Hematopoietic multipotent progenitor cell treated with erythropoietin and hydrocortisone succinate and interleukin-3 and kit ligand, for 4 days (in vitro differentiated cells): ENCODE results near the gene SNX9.
"Not testable (repeated sequence)": the region's sequence is repeated elsewhere in the genome, so short reads cannot be mapped to it uniquely, and the experiment has no call there.

ENCODE experiments used
- DNase-seq: peaks from one replicate; pipeline ENCODE4 v3.0.0-alpha.2; 2015

SNX9 gene

DNA sequence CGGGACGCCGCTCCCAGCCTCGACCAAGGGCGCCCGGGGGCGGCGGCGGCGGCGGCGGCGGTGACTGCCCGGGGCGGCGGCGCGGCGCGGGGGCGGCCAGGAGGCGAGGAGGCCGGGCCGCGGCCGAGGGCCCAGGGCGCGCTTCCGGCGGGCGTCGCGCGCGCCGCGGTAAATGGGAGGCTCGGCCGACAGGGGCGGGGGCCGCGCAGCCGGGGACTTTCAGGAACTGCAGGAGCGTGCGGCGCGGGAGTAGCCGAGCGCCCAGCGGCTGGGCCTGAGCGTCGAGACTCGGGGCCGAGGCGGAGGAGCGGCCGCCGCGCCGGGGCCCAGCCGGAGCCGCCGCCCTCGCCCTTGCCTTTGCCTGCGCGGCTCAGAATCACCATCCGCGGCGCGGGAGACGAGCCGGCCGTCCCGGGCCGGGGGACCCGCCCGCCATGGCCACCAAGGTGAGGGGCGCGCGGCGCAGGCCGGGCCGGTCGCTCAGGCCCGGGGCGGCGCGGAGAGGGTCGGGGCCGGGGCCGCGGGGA lies at the start of gene SNX9:
TSS of gene SNX9 (plus strand) at position 246 of the 527 bp plus-strand sequence. CDS start at position 435, 189 bp downstream.
- peak; percentile 90 for DNase-seq

DNA sequence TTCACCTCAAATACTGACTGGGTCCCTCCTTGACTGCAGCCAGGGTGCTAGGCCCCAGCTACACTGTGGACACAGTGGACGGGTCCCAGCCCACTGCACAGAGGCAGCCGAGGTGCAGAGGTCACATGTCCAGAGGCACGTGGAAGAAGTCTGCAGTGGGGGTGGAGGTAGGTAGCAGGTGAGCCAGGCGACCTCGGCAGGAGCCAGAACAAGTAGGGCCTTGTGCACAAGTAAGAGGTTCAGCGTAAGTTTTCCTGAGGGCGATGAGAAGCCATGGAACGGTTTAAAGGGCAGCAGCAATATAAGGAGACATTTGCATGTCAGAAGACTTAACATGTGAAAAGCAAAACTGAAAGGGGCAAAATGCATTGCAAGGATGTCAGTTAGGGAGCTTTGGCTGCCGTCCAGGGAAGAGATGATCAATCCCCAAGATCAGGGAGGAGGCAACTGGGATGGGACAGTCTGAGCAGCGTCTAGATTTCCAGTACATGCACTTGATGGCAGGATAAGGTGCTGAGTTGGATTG lies 49.7 kb upstream of the SNX9 start:
- DNase-seq = no peak

DNA sequence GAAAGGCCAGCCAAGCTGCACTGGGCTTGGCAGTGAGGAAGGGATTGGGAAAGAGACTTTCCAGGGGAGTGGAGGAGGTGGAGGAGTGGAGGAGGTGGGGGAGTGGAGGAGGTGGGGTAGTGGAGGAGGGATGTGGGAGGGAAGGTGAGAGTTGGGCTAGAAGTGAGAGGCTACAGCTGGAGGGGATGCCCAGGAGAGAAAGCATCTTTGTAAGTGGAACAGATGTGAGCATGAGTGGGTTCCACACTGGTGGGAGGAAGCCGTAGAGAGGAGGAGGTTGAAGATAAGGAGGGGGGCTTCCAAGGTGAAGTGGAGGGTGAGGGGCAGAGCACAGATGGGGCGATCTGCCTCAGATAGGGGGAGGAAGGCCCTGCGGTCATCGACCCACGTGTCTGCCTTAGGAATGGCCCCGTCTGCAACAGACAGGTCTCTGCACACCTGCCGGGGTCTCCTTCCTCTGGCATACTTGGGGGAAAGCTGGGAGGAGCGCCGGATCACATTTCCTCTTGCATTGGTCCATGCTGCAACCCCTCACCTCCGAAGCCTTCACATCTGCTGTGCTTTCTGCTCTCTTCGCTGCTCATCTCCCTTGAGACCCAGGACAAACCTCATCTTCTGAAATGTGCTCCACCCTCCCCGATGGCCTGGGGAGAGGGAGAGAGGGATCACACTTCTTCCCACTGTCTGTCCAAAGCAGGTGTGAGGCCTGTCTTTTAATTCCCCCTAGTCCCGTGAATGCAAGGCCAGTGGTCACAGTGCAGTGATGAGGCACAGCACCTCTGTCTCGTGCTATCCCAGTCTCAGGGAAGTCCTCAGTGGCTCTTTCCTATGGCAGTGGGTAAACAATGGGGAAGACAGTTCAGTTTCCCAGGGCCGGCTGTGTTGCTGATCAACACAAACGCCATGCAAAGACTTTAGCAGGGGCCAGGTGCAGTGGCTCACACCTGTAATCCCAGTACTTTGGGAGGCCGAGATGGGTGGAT lies 48.6 kb upstream of the SNX9 start:
- peak; percentile 34 for DNase-seq

DNA sequence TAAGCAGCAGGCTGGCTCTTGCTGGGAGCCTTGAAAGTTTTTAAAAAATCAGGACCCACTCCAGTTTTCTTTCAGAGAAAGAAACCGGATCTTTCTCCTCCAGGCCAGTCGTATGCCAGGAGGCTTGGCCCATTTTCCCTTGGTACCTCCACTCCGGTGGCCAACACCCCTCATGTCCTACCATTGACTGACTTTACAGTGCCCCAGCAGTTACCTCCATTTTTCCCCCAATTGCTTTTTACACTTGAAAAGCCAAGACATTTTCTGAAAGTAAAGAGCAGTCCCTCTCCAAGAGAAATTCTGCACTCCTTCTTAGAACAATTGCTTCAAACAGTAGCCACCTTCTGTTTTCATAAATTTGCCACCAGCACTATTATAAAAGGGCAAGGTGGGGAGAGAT lies 47.7 kb upstream of the SNX9 start:
- DNase-seq = no peak

DNA sequence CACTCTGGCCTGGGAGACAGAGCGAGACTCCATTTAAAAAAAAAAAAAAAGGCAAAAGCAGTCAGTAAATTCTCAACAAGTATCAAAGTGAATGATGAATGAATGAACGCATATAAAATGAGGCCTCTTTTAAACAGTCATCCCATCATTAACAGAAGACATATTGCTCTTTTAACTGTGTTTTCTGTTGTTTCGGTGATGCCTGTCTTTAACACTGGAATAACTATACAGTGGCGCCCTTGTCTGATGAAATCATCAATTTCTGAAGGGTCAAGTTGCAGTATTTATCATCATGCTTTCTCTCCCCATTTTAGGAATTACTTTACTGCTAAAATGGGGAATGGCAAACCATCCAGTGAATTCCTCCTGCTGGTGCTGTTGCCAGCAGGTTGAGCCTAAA lies 45.7 kb upstream of the SNX9 start:
- no peak for DNase-seq

DNA sequence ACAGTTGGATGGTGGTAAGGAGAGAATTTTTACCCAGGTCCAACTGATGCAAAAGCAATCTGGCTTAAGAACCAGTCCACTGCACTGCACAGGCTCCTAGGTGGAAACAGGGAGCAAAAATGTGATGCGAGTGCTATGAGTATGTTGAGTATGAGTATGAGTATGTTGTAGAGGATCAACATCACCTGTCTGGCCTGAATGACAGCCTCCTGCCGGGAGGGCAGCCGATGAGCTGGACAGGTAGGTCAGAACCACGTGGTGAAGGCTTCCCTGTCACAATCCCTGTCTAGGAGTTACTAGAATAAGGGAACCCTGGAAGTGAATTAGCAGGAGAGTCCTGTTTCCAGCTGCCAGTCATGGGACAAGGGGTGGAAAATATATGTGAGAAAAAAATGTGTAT lies 44.3 kb upstream of the SNX9 start:
- no peak for DNase-seq

DNA sequence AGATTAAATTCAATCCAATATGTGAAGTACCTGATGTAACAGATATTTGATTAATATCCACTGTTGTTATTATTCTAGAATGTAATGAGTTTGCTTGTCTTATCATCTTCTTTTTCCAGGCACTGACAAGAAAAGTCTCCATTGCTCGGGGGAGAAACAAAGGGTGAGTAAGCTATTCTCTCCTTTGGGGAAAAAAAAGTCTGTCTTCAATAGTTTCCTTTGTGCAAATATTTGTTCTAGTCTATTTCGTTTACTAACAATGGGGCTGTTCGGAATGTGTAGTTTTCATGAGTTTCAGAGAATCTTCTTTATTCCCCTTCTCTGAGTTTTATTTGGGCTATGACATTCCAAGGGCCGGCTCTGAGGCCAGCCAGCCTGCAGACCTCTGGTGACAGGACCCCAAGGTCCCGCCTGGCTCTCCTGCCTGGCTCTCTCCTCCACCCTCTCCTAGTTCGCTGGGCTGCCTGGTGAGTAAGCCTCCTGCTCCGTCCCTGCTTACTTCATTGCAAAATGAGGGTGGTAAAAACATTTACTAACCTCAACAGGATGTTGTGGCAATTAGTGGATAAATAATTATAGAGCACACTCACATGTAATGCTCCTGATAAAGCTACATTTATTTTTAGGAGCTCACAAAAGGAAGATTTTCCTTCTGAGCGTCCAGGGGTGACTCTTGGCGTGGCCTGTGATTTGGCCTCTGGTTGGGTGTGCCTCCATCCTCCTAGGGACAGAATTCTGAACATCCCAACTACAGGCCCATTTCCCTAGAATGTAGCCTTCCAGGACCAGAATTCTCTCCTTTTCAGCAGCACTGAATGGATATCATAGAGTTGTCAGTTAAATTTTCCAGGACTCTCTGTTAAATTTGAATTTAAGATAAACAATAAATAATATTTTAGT lies 43.1 kb upstream of the SNX9 start:
- peak; percentile 12 for DNase-seq

DNA sequence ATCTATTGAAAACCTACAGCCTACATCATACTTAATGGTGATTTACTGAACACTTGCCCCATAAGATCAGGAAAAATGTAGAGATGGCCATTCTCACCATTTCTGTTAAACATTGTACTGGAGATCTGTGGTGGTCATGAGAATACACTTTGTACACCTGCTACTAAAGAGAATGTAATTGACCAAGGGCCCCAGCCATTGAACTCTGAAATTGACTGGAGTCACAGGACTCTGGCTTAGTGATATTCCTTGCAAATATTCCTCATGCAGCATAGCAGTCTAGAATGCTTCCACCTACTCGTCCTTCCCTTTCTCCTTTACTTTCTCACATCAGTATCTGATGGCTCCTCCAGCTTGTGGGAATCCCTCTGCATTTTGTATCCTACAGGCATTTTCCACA lies 37.4 kb upstream of the SNX9 start:
- no peak for DNase-seq

DNA sequence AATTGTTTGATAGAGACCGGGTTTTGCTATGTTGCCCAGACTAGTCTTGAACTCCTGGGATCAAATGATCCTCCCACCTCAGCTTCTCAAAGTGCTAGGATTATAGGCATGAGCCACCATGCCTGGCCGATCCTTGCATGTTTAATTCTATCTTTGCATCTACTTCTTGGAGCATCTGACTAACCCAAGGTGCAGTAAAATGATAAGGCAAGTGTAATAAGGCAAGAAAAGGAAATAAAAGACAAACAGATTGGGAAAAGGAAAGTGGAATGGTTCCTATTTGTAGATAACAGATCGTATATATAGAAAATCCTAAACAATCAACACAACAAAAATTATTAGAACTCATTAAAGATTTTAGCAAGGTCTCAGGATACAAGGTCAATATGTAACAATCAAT lies 36.8 kb upstream of the SNX9 start:
- DNase-seq = no peak

DNA sequence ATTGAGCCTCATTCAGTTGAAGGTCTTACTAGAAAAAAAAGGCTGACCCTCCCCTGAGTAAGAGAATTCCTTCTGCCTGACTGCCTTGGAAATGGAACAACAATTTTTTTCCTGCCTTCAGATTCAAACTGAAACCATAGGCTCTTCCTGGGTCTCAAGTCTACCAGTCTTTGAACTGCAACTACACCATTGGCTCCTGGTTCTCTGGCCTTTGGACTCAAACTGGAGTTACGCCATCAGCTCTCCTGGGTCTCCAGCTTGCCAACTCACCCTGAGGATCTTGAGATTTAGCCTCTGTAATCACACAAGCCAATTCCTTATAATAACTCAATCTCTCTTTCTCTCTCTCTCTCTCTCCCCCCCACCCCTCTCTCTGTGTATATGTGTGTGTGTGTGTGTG lies 36.0 kb upstream of the SNX9 start:
- DNase-seq = no peak

DNA sequence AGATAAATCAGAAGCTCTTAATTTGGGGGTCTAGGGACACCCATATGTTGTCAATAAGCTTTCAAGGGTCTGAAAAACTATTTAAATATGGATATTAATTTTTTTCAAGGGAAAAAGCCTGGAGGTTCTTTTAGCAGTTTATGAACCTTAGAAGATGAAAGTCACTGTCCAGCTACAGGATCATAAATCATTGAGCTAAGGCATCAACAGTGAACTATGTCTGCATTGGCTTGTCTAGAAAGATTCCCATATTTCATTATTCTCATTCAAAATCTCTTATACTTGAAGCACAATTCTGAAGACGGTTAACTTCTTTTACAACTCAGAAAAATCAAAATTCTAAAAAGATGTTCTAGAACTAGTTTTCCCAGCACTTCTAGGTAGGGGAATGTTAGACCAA lies 34.9 kb upstream of the SNX9 start:
- no peak for DNase-seq

DNA sequence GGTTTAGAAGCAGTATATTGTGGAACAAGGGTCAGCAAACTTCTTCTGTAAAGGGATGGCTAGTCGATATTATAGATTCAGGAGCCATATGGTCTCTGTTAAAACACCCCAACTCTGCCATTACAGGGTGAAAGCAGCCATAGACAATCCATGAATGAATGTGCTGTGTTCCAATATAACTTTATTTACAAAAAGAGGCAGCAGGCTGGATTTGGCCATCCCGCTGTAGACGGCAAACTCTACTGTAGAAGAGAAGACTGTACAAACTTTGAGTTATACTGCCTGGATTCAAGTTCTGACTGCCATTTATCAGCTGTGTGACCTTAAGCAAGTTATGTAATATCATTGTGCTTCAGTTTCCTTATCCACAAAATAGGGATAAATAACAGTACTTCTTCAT lies 33.7 kb upstream of the SNX9 start:
- DNase-seq = no peak

DNA sequence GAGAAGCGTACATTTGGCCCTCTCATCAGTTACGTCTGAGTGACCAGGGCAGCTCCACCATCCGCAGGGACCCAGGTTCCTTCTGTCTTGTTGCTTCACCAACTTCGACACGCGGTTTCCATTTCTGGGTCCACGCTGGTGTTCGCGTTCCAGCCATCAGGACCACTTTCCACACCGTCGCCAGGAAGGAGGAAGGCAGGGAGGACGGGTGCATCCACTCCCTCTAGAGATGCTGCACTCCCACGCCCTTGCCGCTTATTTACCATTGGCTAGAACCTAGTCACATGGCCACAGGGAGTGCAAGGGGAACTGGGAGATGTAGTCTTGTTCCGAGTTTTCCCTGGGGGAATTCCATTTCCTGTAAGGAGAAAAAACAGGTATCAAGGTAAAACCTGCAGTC lies 33.2 kb upstream of the SNX9 start:
- no peak for DNase-seq

DNA sequence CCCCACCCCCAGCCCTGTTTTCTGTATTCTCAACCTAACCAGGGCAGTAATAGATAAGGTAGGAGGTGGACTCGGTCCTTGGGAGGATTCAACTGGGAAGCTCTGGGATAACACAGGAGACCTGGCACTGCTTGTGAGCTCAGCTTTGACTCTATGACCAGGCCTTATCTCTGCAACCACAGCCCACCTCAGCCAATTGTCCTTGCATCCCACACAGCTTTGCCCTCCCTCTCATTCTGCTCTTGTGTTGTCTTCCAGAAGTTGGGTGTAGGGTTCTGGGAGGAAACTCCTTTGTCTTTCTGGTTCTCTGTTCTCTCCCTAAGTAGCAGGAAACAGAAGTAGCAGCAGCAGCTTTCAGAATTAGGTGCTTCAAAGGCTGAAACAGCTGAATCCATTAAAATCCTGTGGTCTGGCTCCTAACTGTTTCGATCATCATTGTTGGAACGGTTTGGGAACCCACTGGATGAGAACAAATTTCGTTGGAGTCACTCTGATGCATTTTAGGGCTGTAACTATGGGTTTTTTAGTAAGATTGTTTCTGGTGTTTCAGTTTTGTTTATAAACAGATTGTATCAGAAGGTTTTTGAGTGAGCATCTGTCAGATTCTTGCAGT lies 32.4 kb upstream of the SNX9 start:
- no peak for DNase-seq

DNA sequence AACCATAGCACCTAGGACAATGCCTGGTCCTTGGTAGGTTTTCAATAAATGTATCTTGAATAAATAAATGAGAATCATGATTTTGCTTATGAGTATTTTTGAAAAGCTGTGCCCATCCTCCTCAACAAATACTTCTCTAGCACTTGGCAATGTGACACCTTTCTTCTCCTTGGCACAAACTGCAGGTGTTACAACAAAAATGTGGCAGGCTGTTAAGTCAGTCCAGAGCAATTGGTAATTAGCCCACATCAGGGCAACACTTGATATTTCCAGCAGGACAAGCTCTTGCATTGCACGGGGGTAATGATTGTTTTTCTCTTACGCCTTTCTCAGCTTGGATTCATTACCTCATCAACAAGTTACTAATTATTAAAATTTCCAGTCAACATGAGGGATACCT lies 31.6 kb upstream of the SNX9 start:
- no peak for DNase-seq

DNA sequence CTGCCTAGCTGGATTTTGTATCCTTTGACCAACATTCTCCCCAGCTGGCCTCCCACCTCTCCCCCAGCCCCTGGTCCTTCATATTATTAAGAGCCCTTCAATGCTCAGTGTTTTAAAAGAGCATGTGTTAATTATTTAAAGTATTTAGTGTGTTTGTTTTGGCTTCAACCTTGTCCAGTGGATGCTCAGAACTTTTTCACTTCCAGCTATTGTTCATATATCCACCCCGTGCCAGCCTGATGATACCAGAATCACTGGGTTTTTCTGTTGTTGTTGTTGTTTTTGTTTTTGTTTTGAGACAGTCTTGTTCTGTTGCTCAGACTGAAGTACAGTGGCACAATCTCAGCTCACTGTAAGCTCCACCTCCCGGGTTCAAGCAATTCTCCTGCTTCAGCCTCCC lies 30.4 kb upstream of the SNX9 start:
- DNase-seq = no peak

DNA sequence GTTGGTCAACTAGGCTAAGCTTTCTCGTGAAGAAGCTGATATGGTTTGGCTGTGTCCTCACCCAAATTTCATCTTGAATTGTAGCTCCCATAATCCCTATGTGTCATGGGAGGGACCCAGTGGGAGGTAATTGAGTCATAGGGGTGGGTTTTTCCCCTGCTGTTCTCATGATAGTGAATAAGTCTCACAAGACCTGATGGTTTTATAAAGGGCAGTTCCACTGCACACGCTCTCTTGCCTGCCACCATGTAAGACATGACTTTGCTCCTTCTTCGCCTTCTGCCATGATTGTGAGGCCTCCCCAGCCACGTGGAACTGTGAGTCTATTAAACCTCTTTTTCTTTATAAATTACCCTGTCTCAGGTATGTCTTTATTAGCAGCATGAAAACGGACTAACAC lies 29.0 kb upstream of the SNX9 start:
- not testable (repeated sequence) for DNase-seq

DNA sequence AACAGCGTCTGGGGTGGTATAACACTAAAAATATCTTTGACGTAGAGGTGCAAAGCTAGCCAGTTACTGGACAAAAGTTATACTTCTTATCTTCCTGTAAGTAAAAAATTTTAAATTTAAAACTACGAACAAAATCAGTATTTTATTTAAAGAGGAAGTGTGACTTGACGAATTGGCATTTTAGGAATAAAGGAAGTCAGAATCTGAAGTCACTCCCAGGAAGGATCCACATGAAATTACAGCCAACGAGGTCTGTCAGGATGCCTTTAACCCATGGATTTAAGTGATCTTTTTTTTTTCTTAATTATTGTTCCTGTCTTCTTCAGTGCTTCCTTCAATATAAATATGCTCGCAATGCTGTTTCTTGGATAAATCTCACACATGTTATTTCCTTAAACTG lies 27.2 kb upstream of the SNX9 start:
- DNase-seq = no peak

DNA sequence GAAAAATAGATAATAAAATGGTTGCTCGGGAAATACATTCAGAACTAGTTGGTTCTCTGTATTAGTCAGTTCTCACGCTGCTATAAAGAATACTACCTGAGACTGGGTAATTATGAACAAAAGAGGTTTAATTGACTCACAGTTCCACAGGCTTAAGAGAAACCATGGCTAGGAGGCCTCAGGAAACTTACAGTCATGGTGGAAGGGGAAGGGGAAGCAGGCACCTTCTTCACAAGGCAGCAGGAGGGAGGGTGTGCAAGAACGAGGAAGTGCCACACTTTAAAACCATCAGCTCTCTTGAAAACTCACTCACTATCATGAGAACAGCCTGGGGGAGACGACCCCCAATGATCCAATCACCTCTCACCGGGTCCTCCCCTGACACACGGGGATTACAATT lies 24.2 kb upstream of the SNX9 start:
- no peak for DNase-seq

DNA sequence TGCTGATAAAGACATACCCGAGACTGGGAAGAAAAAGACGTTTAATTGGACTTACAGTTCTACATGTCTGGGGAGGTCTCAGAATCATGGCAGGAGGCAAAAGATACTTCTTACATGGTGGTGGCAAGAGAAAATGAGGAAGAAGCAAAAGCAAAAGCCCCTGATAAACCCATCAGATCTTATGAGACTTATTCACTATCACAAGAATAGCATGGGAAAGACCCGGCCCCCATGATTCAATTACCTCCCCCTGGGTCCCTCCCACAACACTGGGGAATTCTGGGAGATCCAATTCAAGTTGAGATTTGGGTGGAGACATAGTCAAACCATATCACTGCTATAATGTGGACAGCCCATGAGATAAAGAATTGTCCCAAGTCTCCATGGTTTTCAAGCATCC lies 23.5 kb upstream of the SNX9 start:
- not testable (repeated sequence) for DNase-seq

DNA sequence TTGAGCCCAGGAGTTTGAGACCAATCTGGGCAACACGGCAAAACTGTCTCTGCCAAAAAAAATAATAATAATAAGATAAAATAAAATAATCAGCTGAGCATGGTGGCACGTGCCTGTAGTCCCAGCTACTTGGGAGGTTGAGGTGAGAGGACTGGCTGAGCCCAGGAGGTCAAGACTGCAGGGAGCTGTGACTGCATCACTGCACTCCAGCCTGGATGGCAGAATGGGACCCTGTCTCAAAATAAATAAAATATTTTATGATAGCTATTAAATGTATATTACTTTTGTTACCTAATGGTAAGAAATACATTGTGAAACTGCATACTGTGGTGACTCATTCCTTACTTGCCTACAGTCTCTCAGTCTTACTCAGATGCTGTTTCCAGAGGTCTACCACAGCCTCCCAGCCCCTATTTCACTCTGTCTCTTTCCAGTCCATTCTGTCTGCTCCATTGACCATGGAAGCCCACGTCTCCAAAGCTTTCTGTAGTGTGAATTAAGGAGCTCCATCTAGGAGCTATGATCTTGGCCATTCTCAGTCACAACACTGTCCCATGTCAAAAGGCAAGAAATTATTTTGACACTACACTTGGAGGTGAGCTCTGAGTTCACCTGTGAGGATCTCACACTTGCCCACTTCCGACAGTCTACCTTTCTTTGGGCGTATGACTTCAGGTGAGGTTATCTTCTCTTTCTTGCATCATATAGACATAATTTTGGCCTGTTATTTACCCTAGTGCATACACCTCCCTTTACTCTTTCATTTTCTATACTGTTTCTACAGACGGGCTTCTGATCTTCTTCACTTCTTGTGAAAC lies 22.4 kb upstream of the SNX9 start:
- DNase-seq = no peak
